ENCODE results near the gene HACD1. TPM values are rescaled to one million over a fixed set of nuclear protein-coding genes. Genes with fewer than 3 reads are reported as not detected.

Gene HACD1
- polyA plus RNA-seq, 1 donor: 18.6 TPM

DNA sequence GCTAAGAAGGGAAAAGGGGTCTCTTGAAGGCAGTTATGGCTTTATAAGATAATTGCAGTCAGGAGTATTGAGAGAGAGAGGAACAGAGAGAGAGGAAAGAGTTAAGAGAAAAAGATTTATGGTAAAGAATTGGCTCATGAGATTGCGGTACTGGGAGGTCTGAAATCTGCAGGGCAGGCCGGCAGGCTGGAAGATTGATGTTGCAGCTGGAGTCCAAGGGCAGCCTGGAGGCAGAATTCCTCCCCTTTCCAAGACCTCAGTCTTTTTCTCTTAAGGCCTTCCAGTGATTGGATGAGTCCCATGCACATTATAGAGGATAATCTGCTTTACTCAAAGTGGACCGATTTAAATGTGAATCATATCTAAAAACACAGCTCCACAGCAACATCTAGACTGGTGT, 68.4 kb downstream of the HACD1 start:
- no CpG with 5 or more reads among the region's 3 CpGs for WGBS (ENCODE audit: insufficient coverage, low lambda C conversion rate)
- Histone ChIP-seq H3K27me3 (ENCODE audit: control insufficient read depth, insufficient read depth, low read length) (no peaks in the 10 kb centered on the region), H3K9me3 (ENCODE audit: control insufficient read depth, low read depth, low read length) (no peaks in the 10 kb centered on the region), H3K4me1 (ENCODE audit: control insufficient read depth, insufficient read depth, low read length) (no peaks in the 10 kb centered on the region), H3K27ac (ENCODE audit: low read length) (no peak overlapping the region), H3K4me3 (ENCODE audit: low read length) (no peak overlapping the region), H3K36me3 (ENCODE audit: control insufficient read depth, insufficient read depth, low read length) (no peaks in the 10 kb centered on the region)
- DNase-seq: no peak

DNA sequence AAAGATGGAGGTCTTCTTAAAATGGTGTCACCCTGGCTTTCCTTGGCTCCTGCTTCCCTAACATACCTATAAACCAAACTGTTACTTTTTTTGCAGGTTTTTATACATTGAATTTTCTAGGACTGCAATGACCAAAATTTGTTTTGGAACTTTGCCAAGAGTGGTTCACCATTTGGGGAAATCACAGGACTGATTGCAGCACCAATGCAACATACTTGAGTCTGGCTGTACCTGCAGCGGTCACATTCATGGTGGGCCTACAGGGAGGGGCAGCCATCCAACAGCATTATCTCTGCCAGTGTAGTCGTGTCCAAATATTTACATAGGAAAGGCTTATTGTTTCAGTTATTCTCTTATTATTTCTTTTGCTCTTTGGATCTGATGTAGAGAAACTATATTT, 69.0 kb downstream of the HACD1 start:
- WGBS (ENCODE audit: insufficient coverage, low lambda C conversion rate): no CpG with 5 or more reads among the region's 2 CpGs
- no peak overlapping the region for H3K4me3 ChIP-seq (ENCODE audit: low read length)
- no peak for DNase-seq

DNA sequence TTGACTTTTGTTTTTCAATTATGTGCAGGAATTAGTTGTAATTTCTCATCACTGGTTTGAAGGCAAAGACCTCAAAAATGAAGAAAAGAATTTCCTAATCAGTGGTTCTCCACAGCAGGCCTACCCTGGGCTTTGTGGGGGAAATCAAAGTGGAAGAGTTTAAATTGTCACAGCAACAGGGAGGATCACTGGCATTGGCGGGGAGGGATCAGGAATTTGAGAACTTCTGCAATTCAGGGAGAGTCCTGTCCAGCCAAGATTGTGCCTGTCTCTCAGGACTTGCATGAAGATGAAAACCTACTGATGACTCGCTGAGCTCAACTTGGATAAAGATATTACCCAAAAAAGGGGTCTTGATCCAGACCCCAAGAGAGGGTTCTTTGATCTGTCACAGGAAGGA, 70.1 kb downstream of the HACD1 start:
- no peaks in the 10 kb centered on the region for H3K36me3 ChIP-seq (ENCODE audit: control insufficient read depth, insufficient read depth, low read length)
- no peak overlapping the region for H3K4me3 ChIP-seq (ENCODE audit: low read length)
- H3K4me1 ChIP-seq (ENCODE audit: control insufficient read depth, insufficient read depth, low read length): no peaks in the 10 kb centered on the region
- WGBS (ENCODE audit: insufficient coverage, low lambda C conversion rate): no CpG with 5 or more reads among the region's 2 CpGs
- no peaks in the 10 kb centered on the region for H3K9me3 ChIP-seq (ENCODE audit: control insufficient read depth, low read depth, low read length)
- H3K27me3 ChIP-seq (ENCODE audit: control insufficient read depth, insufficient read depth, low read length): no peaks in the 10 kb centered on the region
- H3K27ac ChIP-seq (ENCODE audit: low read length): no peak overlapping the region
- no peak for DNase-seq

More for the DNA sequence above, 69.0 kb downstream of the HACD1 start:
- H3K27ac ChIP-seq (ENCODE audit: low read length): no peak overlapping the region
- H3K27me3 ChIP-seq (ENCODE audit: control insufficient read depth, insufficient read depth, low read length): no peaks in the 10 kb centered on the region
- no peaks in the 10 kb centered on the region for H3K36me3 ChIP-seq (ENCODE audit: control insufficient read depth, insufficient read depth, low read length)
- H3K4me1 ChIP-seq (ENCODE audit: control insufficient read depth, insufficient read depth, low read length): no peaks in the 10 kb centered on the region
- no peaks in the 10 kb centered on the region for H3K9me3 ChIP-seq (ENCODE audit: control insufficient read depth, low read depth, low read length)

DNA sequence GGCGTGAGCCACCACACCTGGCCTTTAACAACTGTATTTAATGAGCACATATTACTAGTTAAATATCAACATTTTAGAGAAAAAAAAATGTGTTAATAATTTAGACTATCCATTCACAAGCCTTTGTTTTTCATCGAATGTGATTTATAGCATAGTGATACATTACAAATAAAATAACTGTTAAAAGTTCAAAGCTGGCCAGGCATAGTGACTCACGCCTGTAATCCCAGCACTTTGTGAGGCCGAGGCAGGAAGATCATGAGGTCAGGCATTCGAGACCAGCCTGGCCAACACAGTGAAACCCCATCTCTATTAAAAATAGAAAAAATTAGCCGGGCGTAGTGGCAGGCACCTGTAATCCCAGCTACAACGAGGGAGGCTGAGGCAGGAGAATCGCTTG, 72.7 kb downstream of the HACD1 start:
- Histone ChIP-seq H3K36me3 (ENCODE audit: control insufficient read depth, insufficient read depth, low read length) (no peaks in the 10 kb centered on the region), H3K27ac (ENCODE audit: low read length) (no peak overlapping the region), H3K9me3 (ENCODE audit: control insufficient read depth, low read depth, low read length) (no peaks in the 10 kb centered on the region), H3K27me3 (ENCODE audit: control insufficient read depth, insufficient read depth, low read length) (no peaks in the 10 kb centered on the region), H3K4me3 (ENCODE audit: low read length) (no peak overlapping the region), H3K4me1 (ENCODE audit: control insufficient read depth, insufficient read depth, low read length) (no peaks in the 10 kb centered on the region)
- DNase-seq: no peak
- WGBS (ENCODE audit: insufficient coverage, low lambda C conversion rate): no CpG with 5 or more reads among the region's 9 CpGs

Other genes with a start within 250 kb of the HACD1 start
- gene ST8SIA6, start 162.8 kb downstream of the HACD1 start, polyA plus RNA-seq: 3.0 TPM
- gene STAM, start 26.8 kb upstream of the HACD1 start, polyA plus RNA-seq: 18.7 TPM
- 34.3 TPM for gene TMEM236, start 134.8 kb upstream of the HACD1 start, polyA plus RNA-seq
- gene MRC1, start 192.0 kb upstream of the HACD1 start, polyA plus RNA-seq: 12.2 TPM